NT2/D1 (cell line): ENCODE measurements around the gene ARF1.

Source experiments
- SUZ12 ChIP-seq: IDR thresholded peaks from 2 replicates; pipeline ENCODE4 v1.6.1; 2011; ENCODE audit not compliant: insufficient read length, insufficient read depth; ENCODE audit errors: extremely low read depth
- YY1 ChIP-seq: IDR thresholded peaks from 2 replicates; pipeline ENCODE4 v1.6.1; 2011; ENCODE audit not compliant: insufficient read length, insufficient read depth

DNA sequence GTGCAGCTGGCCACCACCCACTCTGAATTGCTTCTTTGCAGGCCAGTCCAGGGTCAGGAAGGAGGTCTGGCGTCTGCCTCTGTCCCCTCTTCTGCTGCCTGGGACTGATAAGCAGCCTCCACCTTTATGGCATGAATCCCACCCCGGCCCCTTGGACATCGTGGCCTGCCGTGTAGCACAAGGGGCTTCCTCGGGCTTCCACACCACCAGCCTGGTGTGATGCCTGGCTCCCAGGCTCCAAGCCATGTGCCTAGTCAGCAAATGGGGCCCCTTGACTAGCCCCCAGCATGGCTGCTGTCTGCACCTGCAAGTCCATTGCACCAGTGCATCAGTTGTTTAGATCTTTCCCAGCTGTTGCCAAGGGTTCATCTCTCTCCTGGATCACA lies 9.9 kb upstream of the ARF1 start:
- TF ChIP-seq YY1 (no peak), SUZ12 (no peak)
